Measurements from ENCODE around the gene NAA80.
"Not testable (repeated sequence)": the region's sequence is repeated elsewhere in the genome, so short reads cannot be mapped to it uniquely, and the experiment has no call there.

Gene NAA80

DNA sequence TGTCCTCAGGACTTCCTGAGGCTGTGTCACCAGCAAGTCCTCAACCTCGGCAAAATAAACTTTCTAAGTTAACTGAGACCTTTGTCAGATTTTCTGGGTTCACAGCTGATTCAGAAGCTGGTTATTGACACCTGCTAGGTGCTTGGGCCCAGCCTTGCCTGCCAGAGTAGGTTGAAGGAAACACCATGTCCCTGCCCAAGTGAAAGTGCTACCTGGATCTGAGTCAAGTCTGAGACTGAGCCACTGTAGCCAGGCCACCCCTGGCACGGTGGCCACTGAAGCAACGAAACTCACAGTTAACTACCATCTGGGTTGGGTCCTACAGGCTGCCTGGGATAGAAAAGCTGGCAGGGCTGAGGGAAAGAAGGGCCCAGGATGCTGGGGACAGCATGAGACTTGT, 15.1 kb upstream of the NAA80 start:
- no peak for DNase-seq (ENCODE audit: low read depth)

DNA sequence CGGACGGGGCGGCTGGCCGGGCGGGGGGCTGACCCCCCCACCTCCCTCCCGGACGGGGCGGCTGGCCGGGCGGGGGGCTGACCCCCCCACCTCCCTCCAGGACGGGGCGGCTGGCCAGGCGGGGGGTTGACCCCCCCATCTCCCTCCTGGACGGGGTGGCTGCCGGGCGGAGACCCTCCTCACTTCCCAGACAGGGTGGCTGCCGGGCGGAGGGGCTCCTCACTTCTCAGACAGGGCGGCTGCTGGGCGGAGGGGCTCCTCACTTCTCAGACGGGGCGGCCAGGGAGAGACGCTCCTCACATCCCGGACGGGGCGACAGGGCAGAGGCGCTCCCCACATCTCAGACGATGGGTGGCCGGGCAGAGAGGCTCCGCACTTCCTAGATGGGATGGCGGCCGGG, 12.8 kb upstream of the NAA80 start:
- DNase-seq (ENCODE audit: low read depth): not testable (repeated sequence)

DNA sequence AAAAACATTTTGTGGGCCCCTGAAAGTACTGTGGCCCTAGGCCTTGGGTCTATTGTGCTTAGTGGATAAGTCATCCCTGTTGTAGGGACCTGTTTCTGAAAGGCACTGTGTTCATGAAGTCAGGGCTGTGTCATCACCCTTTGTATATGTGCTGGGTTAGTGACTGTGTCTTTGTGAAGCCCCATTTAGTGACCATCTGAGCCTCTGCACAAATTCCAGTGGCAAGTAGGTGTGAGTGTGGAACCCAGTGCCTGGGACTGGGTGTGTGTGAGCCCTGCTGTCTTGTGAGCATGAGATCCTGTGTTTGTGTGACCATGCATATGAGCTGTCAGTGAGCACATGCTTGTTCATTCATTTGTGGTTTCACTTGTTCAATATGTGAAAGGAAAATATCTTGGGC, 5.4 kb upstream of the NAA80 start:
- no peak for DNase-seq (ENCODE audit: low read depth)

DNA sequence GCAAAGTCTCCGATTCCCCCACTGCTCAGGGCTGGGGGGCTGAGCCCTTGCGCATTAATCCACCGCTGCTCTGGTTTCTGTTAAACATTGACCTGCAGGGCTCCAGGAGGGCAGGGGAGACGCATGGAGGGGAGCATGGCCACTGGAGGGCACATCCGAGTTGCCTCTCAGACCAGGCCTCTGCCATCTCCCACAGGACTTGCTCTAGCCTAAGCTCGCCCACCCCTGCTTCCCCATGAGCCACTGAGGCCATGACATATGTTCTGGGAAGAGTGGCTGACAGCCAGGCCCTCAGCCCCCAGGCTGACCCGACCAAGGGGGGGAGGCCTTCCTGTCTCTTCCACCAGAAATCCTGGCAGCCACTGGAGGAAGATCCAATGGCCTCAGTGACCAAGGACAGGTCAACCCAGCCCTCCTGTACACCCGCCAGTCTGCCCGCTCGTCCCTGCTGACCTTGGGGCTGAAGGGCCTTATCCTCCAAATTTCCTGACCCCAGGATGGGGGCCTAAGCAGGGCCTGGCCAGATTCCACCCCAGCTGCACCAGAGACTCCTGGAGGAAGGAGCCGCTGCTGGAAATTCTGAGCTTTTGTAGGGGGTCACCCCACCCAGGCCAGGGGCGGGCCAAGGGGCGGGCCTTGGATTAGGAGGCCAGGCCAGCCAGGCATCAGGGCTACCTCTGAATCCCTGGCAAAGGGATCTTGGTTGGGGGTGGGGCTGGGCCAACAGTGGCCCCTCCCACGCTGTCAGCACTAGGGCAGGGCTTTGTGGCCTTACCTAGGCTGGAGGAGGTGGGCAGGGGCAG, 4.0 kb upstream of the NAA80 start, which contains the start of gene HYAL1:
Gene HYAL1, minus strand, starts transcription at position 562 of the 803 bp plus-strand sequence. CDS start 618 bp downstream, outside the sequence.
- no peak for DNase-seq (ENCODE audit: low read depth)

DNA sequence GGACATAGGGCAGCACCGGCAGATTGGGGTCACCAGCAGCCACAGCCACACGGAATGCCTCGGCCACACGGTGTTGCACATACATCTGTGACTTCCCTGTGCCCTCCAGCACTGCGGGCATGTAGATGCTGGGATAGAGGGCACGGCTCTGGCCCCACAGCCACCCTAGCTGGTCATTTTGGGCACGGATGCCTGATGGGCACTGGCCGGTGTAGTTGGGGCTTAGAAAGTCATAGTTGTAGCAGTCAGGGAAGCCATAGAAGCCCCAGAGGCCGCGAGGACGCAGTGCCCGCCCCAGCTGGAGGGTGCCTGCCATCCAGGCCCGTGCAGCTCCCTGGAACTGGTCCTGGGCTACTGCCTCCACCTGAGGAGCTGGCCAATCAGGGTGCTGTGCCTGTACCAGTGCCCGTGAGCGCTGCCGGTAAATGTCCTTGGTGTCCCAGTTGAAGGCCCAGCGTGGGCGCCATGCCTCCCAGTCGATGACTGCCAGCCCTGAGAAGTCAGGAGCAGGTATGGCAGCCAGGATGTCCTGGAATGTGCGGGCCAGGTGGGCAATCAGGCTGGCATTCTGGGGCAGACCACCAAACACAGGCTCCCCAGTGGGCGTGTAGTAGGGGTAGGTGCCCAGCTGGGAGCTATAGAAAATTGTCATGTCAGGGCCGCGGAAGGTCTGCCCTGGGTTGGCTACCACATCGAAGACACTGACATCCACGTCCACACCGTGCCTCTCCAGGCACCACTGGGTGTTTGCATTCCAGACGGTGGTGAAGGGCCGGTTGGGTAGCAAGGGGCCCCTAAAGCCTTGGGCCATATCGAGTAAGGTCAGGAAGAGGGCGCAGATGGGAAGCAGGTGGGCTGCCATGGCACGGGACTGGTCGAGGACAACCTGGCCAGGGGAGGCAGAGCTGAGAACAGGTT, 3.1 kb upstream of the NAA80 start:
- DNase-seq (ENCODE audit: low read depth): no peak

DNA sequence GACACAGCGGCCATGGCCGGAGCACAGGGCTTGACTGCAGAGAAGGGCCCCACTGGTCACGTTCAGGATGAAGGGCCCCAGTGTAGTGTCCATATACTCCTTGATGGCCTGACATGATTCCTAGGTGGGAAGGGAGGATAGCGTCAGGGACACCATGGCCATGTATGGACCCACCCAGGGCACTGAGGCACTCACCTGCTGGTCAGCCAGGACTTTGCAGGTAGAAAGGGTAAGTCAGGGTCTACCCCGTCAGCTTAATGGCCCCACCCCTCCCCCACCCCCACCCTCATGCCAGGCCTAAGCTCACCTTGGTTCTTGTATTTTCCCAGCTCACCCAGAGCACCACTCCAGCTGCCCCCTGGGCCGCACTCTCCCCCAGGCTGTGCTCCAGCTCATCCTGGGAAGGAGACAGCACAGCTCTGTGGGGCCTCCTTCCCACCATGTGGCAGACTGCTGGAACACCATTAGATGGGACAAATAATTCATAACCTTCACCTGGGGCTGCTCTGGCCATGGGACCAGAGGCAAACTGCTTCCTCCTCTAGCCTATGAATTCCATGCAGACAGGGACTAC, 1.6 kb upstream of the NAA80 start:
- no peak for DNase-seq (ENCODE audit: low read depth)

DNA sequence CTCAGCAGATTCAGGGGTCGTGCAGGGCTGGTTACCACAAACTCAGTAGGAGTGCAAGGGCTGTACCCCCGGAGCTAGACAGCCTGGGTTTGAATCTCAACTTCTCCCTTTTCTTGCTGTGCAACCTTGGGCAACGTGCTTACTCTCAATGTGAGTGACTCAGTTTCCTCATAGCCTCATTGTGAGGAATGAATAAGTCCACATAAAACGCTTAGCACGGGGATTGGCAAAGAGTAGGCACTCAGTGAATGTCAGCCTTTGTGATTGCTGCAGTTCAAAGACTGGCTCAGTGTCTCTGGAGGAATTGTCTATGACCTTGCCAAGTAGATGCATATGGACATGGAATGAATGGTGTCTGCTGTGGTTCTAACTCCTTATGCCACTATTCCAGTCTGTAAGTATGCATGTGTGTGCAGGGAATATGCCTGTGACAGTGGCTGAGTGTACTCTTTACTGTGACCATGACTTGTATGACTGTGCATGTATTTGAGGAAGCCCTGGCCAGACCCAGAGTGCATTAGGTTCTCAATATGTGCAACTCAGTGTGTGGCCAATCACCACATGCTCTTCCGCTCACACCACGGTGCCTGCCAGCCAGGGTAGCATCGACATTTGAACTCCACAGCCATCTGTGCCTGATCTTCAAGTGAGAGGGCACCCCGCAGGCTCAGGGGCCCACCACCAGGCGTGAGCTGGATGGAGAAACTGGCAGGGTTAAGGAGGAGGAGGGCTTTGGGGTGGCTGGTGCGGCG, 900 bp upstream of the NAA80 start:
- DNase-seq (ENCODE audit: low read depth): no peak

DNA sequence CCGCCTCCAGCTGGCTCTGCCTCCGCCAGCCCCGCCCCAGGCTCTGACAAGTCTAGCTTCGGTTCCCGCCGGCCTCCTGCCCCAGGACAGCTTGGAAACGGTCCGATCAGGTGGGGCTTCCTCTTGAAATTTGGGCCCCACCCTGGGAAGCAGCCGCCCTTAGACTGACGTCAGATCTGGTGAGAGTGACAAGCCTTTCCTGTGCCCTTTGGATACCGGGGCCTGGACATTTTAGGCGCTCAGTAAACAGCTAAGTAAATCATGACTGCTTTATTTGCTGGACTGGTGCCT, 378 bp upstream of the NAA80 start:
- DNase-seq (ENCODE audit: low read depth): no peak

DNA sequence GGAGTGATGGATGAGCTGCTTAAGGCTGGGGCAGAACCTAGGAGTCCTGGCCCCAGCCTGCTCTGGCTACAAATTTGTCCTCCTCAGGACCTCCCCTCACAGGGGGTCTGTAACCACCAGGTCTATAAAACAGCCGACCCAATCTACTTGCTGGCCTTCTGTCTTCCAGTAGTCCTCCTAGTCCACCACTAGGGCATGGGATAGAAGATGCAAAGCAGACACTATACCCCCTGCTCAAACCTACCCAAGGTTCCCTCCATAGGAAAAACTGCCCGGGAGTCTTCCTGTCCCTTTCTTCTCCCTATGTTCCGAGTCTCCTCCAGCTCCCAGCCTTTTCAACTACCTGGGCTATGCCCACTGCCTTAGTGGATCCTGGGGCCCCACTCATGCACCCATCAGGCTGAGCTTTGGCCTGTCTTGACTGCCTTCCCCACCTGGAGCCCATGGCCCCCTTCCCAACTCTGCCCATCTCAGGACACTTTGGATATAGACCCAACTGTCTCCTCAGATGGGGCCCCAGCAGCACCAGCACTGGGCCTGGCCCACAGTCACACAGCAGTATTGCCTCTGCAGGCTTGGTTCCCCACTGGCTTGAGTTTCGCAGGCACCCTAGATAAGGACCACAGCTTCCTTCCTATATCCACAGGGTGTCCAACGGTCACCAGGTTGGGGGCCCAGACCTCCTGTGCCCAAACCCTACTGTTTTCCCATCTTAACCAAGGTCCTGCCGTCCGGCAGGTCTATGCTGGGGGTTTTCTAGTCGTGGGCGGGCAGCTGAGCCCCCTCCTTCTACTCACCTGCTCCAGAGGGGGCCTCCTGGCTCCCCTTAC, 1.1 kb downstream of the NAA80 start:
- DNase-seq (ENCODE audit: low read depth): no peak

DNA sequence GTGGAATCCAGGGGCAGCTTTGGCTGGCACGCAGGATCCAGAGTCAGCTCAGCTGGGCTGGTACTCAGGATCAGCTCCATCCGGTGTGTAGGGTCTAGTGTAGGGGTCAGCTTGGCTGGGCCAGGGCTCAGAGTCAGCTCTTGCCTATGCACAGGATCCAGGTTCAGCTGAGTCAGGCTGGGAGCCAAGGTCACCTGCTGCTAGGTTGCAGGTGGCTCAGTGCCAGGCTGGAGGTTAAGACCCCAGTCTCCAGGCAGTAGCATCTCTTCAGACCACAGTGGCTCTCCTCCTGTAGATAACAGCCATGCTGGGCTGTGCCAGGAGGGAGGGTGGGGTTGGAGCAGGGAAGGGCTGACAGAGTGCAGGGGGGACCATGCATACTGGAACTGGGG, 1.8 kb downstream of the NAA80 start:
- DNase-seq (ENCODE audit: low read depth): no peak

DNA sequence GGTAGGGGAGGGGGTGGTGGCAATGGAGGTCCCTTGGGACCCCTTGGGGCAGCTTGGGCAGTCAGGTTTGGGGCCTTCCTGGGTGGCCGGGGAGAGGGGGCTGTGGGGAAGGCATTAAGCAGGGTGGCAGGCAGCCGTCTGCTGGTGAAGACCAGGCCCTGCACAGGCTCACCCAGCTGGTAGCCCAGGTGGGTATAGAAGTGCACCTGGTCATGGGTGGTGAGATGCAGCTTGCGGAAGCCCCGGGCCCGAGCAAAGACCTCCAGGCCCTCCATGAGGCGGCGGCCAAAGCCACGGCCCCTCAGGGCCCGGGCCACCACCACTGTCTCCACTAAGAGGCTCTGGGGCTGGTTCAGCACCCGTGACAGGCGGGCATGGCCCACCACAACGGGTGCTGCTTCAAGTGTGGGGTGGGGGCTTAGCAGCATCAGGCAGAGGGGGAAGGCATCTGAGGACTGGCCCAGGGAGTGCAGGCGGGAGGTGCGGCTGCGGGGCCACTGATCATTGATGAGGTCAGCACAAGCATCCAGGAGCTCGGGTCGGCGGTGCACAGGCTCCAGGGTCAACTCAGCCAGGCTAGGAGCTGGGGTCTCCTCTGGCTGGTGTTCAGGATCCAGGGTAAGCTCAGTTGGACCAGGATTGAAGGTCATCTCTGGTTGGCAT, 2.4 kb downstream of the NAA80 start:
- no peak for DNase-seq (ENCODE audit: low read depth)

DNA sequence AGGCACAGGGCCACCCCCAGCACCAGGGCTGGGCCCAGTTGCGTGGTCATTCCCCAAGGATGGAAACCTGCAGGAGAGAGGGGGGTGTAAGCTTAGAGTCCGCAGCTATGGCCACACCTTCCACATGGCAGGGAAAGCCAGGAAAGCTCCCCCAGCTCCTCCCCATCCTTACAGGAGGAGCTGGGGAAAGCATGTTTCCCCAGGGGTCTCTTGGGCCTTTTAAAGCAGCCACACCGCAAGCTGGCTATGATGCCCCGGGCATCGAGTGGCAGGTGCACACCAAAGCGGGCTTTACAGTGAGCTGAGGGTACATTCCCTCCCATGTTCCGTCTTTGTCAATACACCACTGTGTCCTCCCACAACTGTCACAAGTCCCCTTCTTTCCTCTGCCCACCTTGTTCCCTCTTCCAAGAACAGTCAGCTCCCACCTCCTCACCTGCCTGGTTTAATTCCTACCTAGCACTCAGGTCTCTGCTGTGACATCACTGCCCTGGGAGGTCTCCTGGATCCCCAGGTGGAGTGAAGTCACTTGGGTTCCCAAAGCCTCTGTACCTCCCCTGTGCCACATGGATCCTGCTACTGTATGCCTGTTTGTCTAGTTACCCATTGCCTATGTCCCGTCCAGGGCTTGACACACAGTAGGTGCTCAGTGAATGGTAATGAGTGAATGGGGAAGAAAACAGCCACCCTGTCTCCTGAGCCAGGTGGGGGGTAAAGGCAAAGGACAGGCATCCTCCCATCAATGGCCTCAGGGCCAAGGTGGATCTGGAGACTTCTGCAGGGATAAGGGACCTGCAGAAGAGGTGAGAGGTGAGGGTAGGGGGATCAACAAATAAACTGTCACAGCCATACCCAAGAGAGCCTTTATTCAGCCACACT, 3.4 kb downstream of the NAA80 start:
- DNase-seq (ENCODE audit: low read depth): no peak

DNA sequence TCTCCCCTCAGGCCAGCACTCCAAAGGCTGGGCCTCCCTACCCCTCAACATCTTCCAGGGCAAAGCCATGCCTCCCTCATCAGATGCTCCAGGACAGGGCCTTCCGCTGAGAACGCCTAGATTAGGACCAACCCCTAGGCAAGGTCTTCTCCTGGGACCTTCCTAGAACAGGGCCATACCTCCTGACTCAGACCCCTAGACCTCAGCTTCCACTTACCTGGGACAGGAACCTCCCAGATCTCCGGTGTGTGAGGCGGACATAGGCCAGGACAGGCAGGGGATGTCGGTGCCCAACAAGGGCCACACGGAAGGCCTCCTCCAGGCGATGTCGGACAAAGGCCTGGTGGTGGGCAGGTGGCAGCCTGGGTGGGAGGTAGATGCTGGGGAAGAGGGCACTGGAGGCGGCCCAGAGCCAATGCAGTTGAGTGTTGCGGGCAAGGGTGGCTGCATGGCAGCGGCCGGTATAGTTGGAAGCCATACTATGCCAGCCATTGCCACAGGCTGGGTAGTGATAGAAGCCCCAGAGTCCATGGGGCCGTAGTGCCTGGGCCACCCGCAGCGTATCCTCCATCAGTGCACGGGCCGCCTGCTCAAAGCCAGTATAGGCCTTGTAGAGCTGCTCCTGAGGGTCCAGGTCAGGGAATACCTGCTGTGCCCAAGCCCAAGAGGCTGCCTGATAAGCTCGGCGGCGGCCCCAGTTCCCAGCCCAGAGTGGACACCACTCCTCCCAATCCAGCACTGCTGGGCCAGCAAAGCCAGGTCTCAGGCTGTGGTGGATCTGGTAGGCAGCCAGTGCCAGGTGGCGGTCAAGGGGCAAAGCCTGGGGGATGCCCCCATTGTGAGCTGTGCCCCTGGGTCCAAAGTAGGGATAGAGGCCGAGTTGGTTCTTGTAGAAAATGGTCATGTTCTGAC, 4.5 kb downstream of the NAA80 start:
- no peak for DNase-seq (ENCODE audit: low read depth)

DNA sequence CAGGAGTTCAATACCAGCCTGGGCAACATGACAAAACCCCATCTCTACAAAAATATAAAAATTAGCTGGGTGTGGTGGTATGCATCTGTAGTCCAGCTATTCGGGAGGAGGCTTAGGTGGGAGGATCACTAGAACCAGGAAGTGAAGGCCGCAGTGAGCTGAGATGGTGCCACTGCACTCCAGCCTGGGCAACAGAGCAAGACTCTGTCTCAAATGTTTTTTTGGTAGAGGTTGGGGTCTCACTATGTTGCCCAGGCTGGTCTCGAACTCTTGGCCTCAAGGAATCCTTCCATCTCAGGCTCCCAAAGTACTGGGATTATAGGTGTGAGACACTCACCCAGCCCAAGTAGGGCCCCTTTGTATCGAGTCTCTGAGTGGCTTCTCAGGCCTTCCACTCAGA, 5.1 kb downstream of the NAA80 start:
- DNase-seq (ENCODE audit: low read depth): no peak

DNA sequence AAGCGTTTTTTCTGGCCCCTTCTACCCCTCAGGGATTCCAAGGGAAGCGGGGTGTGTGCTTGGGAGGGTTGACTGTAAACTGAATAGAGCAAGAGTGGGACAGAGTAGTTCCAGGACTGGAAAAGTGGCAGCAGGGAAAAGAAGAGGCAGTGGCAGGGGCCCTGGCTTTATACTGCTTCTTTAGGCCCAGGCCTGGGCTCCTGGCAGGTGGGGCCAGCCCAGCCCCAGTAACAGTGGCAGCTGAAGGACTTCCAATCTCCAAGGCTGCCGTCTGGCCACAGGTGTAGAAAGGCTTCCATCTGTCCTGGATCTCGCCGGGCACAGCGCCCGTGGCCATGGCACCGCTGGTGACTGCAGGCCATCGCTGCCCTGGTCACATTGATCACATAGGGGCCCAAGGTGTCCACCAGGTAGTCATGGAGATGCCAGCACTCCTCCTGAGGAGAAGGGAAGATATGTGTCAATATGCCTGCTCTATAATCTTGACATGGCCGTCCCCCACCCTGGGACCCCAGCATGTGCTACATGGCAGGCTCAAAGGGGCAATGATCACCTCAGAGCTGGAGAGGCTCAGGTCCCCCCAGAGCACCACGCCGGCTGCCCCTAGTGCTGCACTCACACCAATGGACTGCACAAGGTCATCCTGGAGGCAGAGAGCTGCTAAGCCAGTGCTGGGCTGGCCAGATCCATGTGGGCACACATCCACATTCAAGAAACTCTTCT, 6.0 kb downstream of the NAA80 start:
- DNase-seq (ENCODE audit: low read depth): no peak

DNA sequence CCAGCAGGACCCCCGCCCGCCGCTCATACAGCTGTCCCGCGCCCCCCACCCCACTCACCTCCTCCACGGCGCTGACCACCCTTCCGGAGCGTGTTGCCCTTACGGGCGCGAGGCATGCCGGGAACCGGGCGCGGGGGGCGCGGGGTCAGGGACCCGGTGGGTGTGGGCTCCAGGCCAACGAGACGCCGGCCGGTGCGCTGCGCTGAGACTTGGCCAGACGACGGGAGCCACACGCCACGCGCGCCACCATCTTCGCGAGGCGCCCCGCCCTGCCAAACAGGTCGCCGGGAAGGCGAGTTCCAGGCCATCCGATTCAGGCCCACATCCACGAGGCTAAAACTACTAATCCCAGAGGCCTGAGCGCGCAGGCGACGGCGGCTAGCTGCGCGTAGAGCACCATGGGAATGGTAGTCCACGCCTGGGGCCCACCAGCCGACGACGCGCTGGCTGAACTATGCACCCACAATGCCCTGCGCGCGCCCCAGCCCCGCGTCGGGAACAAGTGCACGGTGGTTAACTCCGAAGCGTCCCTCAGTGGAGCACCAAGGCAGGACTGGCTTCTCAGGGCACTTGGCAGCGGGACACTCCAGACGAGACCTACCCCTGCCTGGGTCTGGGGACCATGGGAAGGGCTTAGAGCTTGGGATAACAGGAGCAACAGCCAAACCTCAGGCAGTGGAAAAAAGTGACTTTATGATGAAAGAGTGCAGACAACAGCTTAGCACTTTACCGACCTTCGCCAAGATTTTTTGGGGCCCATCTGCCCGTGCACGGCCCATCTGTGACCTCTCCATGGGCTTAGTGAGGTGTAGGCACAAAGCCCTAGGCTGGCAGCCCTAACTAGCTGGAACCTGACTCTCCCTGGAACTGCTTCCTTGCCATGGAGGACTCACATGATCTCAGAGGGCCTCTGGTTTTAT, 6.8 kb downstream of the NAA80 start, which contains the start of gene IFRD2:
Gene IFRD2, minus strand, starts transcription at position 271 of the 920 bp plus-strand sequence. Its CDS starts 155 bp downstream, at position 116.
- peak; percentile 95 for DNase-seq (ENCODE audit: low read depth)

DNA sequence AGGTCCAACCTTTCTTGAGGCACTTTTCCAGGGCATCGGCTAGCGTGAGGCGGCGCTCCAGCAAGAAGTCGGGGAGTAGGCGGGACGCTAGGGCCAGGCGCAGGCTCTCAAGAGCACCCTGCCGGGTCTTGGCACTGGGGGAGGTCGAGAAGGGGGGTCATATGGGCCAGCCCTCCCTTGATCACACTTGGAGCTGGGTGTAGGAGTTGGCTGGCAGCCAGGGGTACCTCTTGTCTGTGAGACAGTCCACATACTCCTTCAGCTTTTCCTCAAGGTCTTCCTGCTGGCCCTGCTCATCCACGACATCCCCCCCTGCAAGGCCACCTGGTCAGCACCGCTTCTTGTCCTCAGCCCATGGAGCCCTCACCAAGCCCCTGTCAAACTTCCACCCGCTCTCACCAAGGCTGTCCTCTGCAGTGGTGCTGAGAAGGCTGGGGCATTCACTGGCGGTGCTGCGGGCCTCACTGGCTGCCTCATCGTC, 9.0 kb downstream of the NAA80 start:
- no peak for DNase-seq (ENCODE audit: low read depth)
